HEK293 (cell line): Measurements from ENCODE around the gene CNTN4.

ENCODE experiments used
- ZNF10 ChIP-seq: fragments of 450-650 bp; formaldehyde crosslinking; IDR thresholded peaks from 2 replicates; pipeline ENCODE4 v1.5.1; 2017; ENCODE audit warnings: missing biosample characterization, missing genetic modification characterization
- ZNF221 ChIP-seq: fragments of 450-650 bp; formaldehyde crosslinking; IDR thresholded peaks from 2 replicates; pipeline ENCODE4 v1.5.1; 2017; ENCODE audit warnings: missing biosample characterization, missing genetic modification characterization, borderline replicate concordance
- ZNF394 ChIP-seq: fragments of 450-650 bp; formaldehyde crosslinking; IDR thresholded peaks from 2 replicates; pipeline ENCODE4 v1.5.1; 2016; ENCODE audit warnings: missing biosample characterization, missing genetic modification characterization, mild to moderate bottlenecking, moderate library complexity, borderline replicate concordance
- ZNF561 ChIP-seq: fragments of 450-650 bp; IDR thresholded peaks from 2 replicates; pipeline ENCODE4 v1.5.1; 2018; ENCODE audit warnings: missing biosample characterization, missing genetic modification characterization, borderline replicate concordance
- ZNF610 ChIP-seq: fragments of 450-650 bp; formaldehyde crosslinking; IDR thresholded peaks from 2 replicates; pipeline ENCODE4 v1.5.1; 2016; ENCODE audit warnings: missing biosample characterization, missing genetic modification characterization, borderline replicate concordance
- ZNF76 ChIP-seq: fragments of 450-650 bp; formaldehyde crosslinking; IDR thresholded peaks from 2 replicates; pipeline ENCODE4; 2016; ENCODE audit warnings: low read depth, missing biosample characterization, missing genetic modification characterization, borderline replicate concordance
- ZNF792 ChIP-seq: fragments of 450-650 bp; formaldehyde crosslinking; IDR thresholded peaks from 2 replicates; pipeline ENCODE4 v1.5.1; 2016; ENCODE audit warnings: missing biosample characterization, missing genetic modification characterization
- ZNF830 ChIP-seq: fragments of 450-650 bp; IDR thresholded peaks from 2 replicates; pipeline ENCODE4 v1.5.0; 2018; ENCODE audit warnings: missing biosample characterization, missing genetic modification characterization, low read depth, mild to moderate bottlenecking, moderate library complexity
- TF ChIP-seq, protein P1 (sequence below): fragments of 450-650 bp; formaldehyde crosslinking; IDR thresholded peaks from 2 replicates; pipeline ENCODE4 v1.5.1; 2016; ENCODE audit warnings: missing biosample characterization, missing genetic modification characterization
- TF ChIP-seq, protein P2 (sequence below): sonication (generic); formaldehyde crosslinking; IDR thresholded peaks from 2 replicates; pipeline ENCODE4 v1.8.1; 2022; ENCODE audit warnings: mild to moderate bottlenecking, moderate library complexity, missing genetic modification reagents
- TF ChIP-seq, protein P3 (sequence below): fragments of 450-650 bp; formaldehyde crosslinking; IDR thresholded peaks from 2 replicates; pipeline ENCODE4 v1.5.1; 2016; ENCODE audit warnings: missing biosample characterization, missing genetic modification characterization

DNA sequence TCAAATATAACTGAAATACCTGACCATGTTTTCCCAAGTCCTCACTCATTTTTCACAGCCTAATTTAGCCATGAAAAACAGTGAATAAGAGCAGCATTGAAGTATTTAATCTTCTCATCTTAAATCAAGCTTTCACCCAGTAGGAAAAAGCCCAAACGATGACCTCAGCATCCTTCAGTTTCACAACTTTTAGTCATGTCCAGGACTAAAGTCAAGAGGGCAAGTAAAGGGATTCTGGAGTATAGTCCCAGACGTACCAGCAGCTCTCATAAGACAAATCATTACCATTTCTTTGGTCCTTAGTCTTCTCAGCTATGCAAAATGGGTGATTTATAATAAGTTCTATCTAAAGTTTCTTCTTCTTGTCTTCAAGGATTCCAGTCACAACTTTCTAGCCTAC is 774.2 kb downstream of the CNTN4 start:
- TF ChIP-seq, protein P1, sequence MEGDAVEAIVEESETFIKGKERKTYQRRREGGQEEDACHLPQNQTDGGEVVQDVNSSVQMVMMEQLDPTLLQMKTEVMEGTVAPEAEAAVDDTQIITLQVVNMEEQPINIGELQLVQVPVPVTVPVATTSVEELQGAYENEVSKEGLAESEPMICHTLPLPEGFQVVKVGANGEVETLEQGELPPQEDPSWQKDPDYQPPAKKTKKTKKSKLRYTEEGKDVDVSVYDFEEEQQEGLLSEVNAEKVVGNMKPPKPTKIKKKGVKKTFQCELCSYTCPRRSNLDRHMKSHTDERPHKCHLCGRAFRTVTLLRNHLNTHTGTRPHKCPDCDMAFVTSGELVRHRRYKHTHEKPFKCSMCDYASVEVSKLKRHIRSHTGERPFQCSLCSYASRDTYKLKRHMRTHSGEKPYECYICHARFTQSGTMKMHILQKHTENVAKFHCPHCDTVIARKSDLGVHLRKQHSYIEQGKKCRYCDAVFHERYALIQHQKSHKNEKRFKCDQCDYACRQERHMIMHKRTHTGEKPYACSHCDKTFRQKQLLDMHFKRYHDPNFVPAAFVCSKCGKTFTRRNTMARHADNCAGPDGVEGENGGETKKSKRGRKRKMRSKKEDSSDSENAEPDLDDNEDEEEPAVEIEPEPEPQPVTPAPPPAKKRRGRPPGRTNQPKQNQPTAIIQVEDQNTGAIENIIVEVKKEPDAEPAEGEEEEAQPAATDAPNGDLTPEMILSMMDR, result no peak
- TF ChIP-seq ZNF792 (no peak), ZNF76 (tag by site-specific recombination) (no peak), ZNF394 (tag by site-specific recombination) (no peak), ZNF221 (tag by site-specific recombination) (no peak), ZNF610 (no peak), ZNF830 (no peak), ZNF10 (no peak), ZNF561 (no peak)
- TF ChIP-seq, protein P2, sequence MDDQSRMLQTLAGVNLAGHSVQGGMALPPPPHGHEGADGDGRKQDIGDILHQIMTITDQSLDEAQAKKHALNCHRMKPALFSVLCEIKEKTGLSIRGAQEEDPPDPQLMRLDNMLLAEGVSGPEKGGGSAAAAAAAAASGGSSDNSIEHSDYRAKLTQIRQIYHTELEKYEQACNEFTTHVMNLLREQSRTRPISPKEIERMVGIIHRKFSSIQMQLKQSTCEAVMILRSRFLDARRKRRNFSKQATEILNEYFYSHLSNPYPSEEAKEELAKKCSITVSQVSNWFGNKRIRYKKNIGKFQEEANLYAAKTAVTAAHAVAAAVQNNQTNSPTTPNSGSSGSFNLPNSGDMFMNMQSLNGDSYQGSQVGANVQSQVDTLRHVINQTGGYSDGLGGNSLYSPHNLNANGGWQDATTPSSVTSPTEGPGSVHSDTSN (CRISPR knock-in tag), result no peak
- TF ChIP-seq, protein P3, sequence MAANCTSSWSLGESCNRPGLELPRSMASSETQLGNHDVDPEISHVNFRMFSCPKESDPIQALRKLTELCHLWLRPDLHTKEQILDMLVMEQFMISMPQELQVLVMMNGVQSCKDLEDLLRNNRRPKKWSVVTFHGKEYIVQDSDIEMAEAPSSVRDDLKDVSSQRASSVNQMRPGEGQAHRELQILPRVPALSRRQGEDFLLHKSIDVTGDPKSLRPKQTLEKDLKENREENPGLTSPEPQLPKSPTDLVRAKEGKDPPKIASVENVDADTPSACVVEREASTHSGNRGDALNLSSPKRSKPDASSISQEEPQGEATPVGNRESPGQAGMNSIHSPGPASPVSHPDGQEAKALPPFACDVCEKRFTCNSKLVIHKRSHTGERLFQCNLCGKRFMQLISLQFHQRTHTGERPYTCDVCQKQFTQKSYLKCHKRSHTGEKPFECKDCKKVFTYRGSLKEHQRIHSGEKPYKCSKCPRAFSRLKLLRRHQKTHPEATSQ (tag by site-specific recombination), result no peak
